OCI-LY7 (cell line): ENCODE data around the gene PGAM5. TPM values are rescaled to one million over a fixed set of nuclear protein-coding genes. Genes with fewer than 3 reads are reported as not detected.

Experiments used
- BruUV-seq: library from RNA; stranded (reverse); fragments of 400-500 nt; replicated peaks from 2 replicates; lab custom pipeline; 2021; lab: Mats Ljungman, UMichigan
- CTCF ChIA-PET: fragments of 300-600 bp; sonication (Branson Sonifier 250); formaldehyde crosslinking; loops from one replicate; lab custom pipeline; 2022; ENCODE audit warnings: antibody characterized with exemption; ENCODE audit not compliant: unreplicated experiment; lab: Charles Lee
- POLR2A ChIA-PET: fragments of 300-600 bp; sonication (Branson Sonifier 250); formaldehyde crosslinking; loops from one replicate; lab custom pipeline; 2022; ENCODE audit warnings: antibody characterized with exemption; lab: Charles Lee
- DNase-seq: peaks from one replicate; pipeline ENCODE4 v3.0.0-alpha.2; 2015; ENCODE audit warnings: low spot score
- H2AFZ ChIP-seq: fragments of 200-600 bp; sonication (generic), shearing (Covaris generic); 2 replicates; pipeline ENCODE4 v1.6.1; 2014; ENCODE audit warnings: mild to moderate bottlenecking, antibody characterized with exemption, low read length, moderate library complexity
- H3K27ac ChIP-seq: fragments of 200-600 bp; sonication (generic); 2 replicates; pipeline ENCODE4 v1.5.1; 2014; ENCODE audit warnings: mixed run types, low read depth, mild to moderate bottlenecking, moderate library complexity, low read length, inconsistent platforms; ENCODE audit not compliant: poor library complexity, severe bottlenecking
- H3K36me3 ChIP-seq: fragments of 200-600 bp; sonication (generic); 2 replicates; pipeline ENCODE4 v1.6.1; 2014; ENCODE audit warnings: mild to moderate bottlenecking, antibody characterized with exemption, low read length, moderate library complexity, mixed read lengths; ENCODE audit not compliant: insufficient read depth
- H3K4me1 ChIP-seq: fragments of 200-600 bp; sonication (generic); 2 replicates; pipeline ENCODE4 v1.5.1; 2014; ENCODE audit warnings: mild to moderate bottlenecking, low read length; ENCODE audit not compliant: insufficient read depth, poor library complexity, severe bottlenecking
- H3K4me2 ChIP-seq: fragments of 200-600 bp; sonication (generic); 2 replicates; pipeline ENCODE4 v1.6.1; 2014; ENCODE audit warnings: mild to moderate bottlenecking, low read length
- H3K4me3 ChIP-seq: fragments of 200-600 bp; sonication (generic); 2 replicates; pipeline ENCODE4 v1.5.1; 2014; ENCODE audit warnings: mild to moderate bottlenecking, low read depth, low read length; ENCODE audit not compliant: poor library complexity, severe bottlenecking
- H3K79me2 ChIP-seq: fragments of 200-600 bp; sonication (generic); 2 replicates; pipeline ENCODE4 v1.6.1; 2016; ENCODE audit warnings: low read depth, mild to moderate bottlenecking, low read length, moderate library complexity, mixed read lengths; ENCODE audit not compliant: insufficient read depth
- H3K9me2 ChIP-seq: fragments of 200-600 bp; sonication (generic); 2 replicates; pipeline ENCODE4 v1.6.1; 2016; ENCODE audit warnings: mild to moderate bottlenecking, low read length, mixed read lengths; ENCODE audit not compliant: insufficient read depth
- H3K9me3 ChIP-seq: fragments of 200-600 bp; sonication (generic); 2 replicates; pipeline ENCODE4 v1.6.1; 2014; ENCODE audit warnings: mild to moderate bottlenecking, mixed run types, low read length, mixed read lengths
- H4K20me1 ChIP-seq: fragments of 200-600 bp; sonication (generic); 2 replicates; pipeline ENCODE4 v1.6.1; 2014; ENCODE audit warnings: mild to moderate bottlenecking, antibody characterized with exemption, low read length, moderate library complexity, mixed read lengths; ENCODE audit not compliant: insufficient read depth
- EZH2phosphoT487 ChIP-seq: fragments of 200-600 bp; sonication (generic); IDR thresholded peaks from 2 replicates; pipeline ENCODE4 v1.6.1; 2018; ENCODE audit warnings: low read depth, borderline replicate concordance, mild to moderate bottlenecking, mixed run types, antibody characterized with exemption, low read length, moderate library complexity, mixed read lengths
- intact Hi-C: fragments of 100-400 bp; cut with micrococcal nuclease; formaldehyde crosslinking; loops from one replicate; pipeline ENCODE4 v1.10.0; 2022; ENCODE audit not compliant: unreplicated experiment
- total RNA-seq, 2 experiments: library from RNA; depleted of rRNA in 1 of 2; stranded (reverse); fragments of >200 nt in 1 of 2; shearing (Covaris generic) in 1 of 2; gene quantifications; 2 replicates each; pipeline ENCODE4 v1.2.3, GENCODE V29; 2014 to 2022
- TF ChIP-seq, protein P1 (sequence below): fragments of 200-600 bp; sonication (generic); conservative IDR thresholded peaks from 2 replicates; pipeline ENCODE4 v1.5.1; 2014; ENCODE audit warnings: mild to moderate bottlenecking, antibody characterized with exemption, low read length, moderate library complexity, mixed read lengths

Gene PGAM5
- total RNA-seq, 2 experiments from 2014 or later, result 95.6 to 97.2 TPM

DNA sequence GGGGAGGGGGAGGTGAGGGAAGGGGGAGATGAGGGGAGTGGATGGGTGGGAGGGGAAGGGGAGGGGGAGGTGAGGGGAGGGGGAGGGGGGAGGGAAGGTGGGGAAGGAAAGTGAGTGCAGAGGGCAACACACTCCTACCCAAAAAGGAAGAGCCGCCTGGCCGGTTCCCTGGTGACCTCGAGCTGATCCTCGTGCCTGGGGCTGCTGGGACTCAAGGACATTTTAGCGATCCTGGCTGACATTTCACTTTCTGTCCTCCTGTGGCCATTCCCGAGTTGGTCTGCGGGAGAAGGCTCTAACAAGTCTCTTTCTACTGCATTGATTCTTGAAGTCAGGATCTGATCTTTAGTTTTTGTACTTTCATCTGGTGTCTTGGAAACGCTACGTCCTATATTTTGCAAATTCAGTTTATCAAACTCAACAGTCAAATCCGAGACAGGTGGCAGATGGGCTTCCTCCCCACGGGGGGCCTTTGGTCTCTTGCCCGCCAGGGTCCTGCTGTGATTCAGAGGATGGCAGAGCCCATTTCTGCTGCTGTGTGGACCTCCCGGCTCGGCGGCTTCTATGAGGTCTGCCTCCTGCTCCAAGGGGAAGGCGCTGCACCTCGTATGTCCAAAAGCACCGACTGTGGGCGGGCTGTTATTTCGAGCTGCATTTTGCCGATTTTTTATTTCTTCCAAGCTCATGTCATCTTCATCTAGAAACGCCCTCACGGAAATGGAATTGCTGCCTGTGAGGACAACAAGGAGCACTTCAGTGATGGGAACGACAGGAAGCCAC lies 19.1 kb downstream of the PGAM5 start:
- no peak overlapping the region for H3K4me2 ChIP-seq
- intact Hi-C loops, result no loop called here
- no peak overlapping the region for H3K4me3 ChIP-seq
- no peak overlapping the region for H2AFZ ChIP-seq
- H3K27ac ChIP-seq, result no peak overlapping the region
- 0 out of 2 replicates have a peak, but pooled peaks cover 6% of the 10 kb centered on the region for H3K9me3 ChIP-seq
- ChIA-PET CTCF (no interaction called here), POLR2A (no interaction called here)
- no TSS peak for BruUV-seq
- DNase-seq, result no peak
- H3K4me1 ChIP-seq, result no peaks in the 10 kb centered on the region
- TF ChIP-seq EZH2phosphoT487, result no peak
- TF ChIP-seq, protein P1, sequence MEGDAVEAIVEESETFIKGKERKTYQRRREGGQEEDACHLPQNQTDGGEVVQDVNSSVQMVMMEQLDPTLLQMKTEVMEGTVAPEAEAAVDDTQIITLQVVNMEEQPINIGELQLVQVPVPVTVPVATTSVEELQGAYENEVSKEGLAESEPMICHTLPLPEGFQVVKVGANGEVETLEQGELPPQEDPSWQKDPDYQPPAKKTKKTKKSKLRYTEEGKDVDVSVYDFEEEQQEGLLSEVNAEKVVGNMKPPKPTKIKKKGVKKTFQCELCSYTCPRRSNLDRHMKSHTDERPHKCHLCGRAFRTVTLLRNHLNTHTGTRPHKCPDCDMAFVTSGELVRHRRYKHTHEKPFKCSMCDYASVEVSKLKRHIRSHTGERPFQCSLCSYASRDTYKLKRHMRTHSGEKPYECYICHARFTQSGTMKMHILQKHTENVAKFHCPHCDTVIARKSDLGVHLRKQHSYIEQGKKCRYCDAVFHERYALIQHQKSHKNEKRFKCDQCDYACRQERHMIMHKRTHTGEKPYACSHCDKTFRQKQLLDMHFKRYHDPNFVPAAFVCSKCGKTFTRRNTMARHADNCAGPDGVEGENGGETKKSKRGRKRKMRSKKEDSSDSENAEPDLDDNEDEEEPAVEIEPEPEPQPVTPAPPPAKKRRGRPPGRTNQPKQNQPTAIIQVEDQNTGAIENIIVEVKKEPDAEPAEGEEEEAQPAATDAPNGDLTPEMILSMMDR, result no peak
- no peaks in the 10 kb centered on the region for H3K79me2 ChIP-seq
- H4K20me1 ChIP-seq, result 0 out of 2 replicates have a peak, but pooled peaks cover 7% of the 10 kb centered on the region
- no peaks in the 10 kb centered on the region for H3K9me2 ChIP-seq
- peaks cover 96% of the 10 kb centered on the region for H3K36me3 ChIP-seq

DNA sequence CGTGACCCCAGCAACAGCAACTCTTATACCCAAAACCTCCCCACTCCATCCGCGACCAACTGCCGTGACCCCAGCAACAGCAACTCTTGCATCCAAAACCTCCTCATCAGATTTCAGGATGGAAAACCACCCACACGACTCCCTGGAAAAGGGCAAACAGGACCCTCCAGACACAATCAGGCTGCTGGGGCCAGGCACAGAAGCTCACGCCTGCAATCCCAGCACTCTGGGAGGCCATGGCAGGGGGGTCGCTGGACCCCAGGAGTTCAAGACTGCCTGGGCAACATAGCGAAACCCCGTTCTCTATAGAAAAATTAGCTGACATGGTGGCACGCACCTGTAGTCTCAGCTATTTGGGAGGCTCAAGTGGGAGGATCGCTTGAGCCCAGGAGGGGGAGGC lies 19.7 kb downstream of the PGAM5 start:
- BruUV-seq, result no TSS peak
- intact Hi-C loops, result no loop called here
- Histone ChIP-seq H3K9me2 (no peaks in the 10 kb centered on the region), H3K27ac (no peak overlapping the region), H3K4me3 (no peak overlapping the region), H2AFZ (no peak overlapping the region), H3K9me3 (0 out of 2 replicates have a peak, but pooled peaks cover 6% of the 10 kb centered on the region), H3K36me3 (peaks cover 96% of the 10 kb centered on the region), H3K4me2 (no peak overlapping the region), H4K20me1 (0 out of 2 replicates have a peak, but pooled peaks cover 5% of the 10 kb centered on the region), H3K4me1 (no peaks in the 10 kb centered on the region), H3K79me2 (no peaks in the 10 kb centered on the region)
- CTCF ChIA-PET, result no interaction called here
- no peak for DNase-seq
- TF ChIP-seq, protein P1, result no peak
- TF ChIP-seq EZH2phosphoT487, result no peak
- POLR2A ChIA-PET, result no interaction called here

DNA sequence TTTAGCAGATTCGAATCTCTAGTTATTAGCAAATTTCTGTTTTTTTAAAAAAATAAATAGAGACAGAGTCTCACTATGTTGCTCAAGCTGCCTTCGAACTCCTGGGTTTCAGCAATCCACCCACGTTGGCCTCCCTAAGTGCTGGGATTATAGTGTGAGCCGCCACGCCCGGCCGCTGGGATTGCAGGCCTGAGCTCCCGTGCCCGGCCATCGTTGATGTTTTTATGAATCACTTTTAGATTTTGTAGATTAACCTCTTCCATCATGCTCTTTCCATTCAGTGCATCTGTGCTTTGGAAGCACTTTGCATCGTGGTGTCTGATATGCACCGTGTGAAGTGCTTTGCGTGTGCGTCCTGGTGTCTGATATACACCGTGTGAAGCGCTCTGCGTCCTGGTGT lies 20.9 kb downstream of the PGAM5 start:
- Histone ChIP-seq H3K36me3 (peaks cover 96% of the 10 kb centered on the region), H3K79me2 (no peaks in the 10 kb centered on the region), H3K4me2 (no peak overlapping the region), H3K9me2 (no peaks in the 10 kb centered on the region), H2AFZ (no peak overlapping the region), H3K9me3 (0 out of 2 replicates have a peak, but pooled peaks cover 6% of the 10 kb centered on the region), H3K27ac (no peak overlapping the region), H3K4me3 (no peak overlapping the region), H3K4me1 (no peaks in the 10 kb centered on the region), H4K20me1 (no peaks in the 10 kb centered on the region)
- POLR2A ChIA-PET, result interaction anchor here (1.2 kb wide), 1 partner anchor 10 kb away, joined by 4 read pairs; no protein-coding TSS in a partner anchor
- CTCF ChIA-PET, result no interaction called here
- no peak for DNase-seq
- TF ChIP-seq, protein P1, result no peak
- BruUV-seq, result no TSS peak
- intact Hi-C loops, result no loop called here
